ENCODE measurements around the gene HES3.

HES3 gene, protein sequence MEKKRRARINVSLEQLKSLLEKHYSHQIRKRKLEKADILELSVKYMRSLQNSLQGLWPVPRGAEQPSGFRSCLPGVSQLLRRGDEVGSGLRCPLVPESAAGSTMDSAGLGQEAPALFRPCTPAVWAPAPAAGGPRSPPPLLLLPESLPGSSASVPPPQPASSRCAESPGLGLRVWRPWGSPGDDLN

DNA sequence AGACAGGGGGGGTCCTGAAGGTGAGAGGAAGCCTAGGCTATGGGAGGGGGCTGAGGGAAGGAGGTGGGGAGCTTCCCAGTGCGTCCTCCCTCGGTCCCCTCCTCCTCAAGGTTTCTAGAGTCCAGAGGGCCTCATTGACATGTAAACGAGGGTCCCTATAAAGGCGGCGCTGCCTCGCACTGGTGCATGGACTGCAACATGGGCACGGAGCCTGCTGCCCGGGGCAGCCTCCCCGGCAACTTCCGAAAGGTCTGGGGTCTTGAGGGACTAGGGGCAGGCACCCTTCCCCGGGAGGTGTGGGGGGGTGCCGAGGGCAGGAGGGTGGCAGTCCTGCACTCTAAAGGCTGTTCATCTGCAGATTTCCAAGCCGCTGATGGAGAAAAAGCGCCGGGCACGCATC, at the start of gene HES3:
Gene HES3, plus strand, starts transcription at position 187 of the 400 bp plus-strand sequence. Its CDS starts 187 bp downstream, at position 374.
- H3K9ac ChIP-seq (ENCODE audit: low read length): no peak within 1 kb of the TSS
- no peaks in the 10 kb centered on the region for H3K36me3 ChIP-seq (replicated peaks; ENCODE audit: low read depth, low read length)
- H3K79me2 ChIP-seq (ENCODE audit: low read length): no peaks in the 10 kb centered on the region
- peaks cover 4% of the 10 kb centered on the region; the same call in 1 of the 2 replicates for H3K4me1 ChIP-seq (ENCODE audit: low read length)
- H3K27me3 ChIP-seq (ENCODE audit: low read depth, low read length): no peaks in the 10 kb centered on the region
- no peak within 1 kb of the TSS for H2AFZ ChIP-seq (ENCODE audit: low read depth, low read length)
- no peaks in the 10 kb centered on the region for H4K20me1 ChIP-seq (ENCODE audit: insufficient read depth, low read length)
- H3K27ac ChIP-seq (ENCODE audit: low read length): no peak within 1 kb of the TSS
- H3K4me2 ChIP-seq (ENCODE audit: low read length): peak within 1 kb of the TSS; percentile 73
- no peaks in the 10 kb centered on the region for H3K9me3 ChIP-seq (ENCODE audit: insufficient read depth, low read length)
- H3K4me3 ChIP-seq (ENCODE audit: low read length): peak within 1 kb of the TSS; percentile 77; the same call in 1 of the 2 replicates
- no peak for TF ChIP-seq EZH2phosphoT487 (IDR thresholded peaks at IDR 0.05; ENCODE audit: low read depth)
- TF ChIP-seq, protein P1, sequence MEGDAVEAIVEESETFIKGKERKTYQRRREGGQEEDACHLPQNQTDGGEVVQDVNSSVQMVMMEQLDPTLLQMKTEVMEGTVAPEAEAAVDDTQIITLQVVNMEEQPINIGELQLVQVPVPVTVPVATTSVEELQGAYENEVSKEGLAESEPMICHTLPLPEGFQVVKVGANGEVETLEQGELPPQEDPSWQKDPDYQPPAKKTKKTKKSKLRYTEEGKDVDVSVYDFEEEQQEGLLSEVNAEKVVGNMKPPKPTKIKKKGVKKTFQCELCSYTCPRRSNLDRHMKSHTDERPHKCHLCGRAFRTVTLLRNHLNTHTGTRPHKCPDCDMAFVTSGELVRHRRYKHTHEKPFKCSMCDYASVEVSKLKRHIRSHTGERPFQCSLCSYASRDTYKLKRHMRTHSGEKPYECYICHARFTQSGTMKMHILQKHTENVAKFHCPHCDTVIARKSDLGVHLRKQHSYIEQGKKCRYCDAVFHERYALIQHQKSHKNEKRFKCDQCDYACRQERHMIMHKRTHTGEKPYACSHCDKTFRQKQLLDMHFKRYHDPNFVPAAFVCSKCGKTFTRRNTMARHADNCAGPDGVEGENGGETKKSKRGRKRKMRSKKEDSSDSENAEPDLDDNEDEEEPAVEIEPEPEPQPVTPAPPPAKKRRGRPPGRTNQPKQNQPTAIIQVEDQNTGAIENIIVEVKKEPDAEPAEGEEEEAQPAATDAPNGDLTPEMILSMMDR (IDR thresholded peaks at IDR 0.05; ENCODE audit: low read depth, low read length): no peak

DNA sequence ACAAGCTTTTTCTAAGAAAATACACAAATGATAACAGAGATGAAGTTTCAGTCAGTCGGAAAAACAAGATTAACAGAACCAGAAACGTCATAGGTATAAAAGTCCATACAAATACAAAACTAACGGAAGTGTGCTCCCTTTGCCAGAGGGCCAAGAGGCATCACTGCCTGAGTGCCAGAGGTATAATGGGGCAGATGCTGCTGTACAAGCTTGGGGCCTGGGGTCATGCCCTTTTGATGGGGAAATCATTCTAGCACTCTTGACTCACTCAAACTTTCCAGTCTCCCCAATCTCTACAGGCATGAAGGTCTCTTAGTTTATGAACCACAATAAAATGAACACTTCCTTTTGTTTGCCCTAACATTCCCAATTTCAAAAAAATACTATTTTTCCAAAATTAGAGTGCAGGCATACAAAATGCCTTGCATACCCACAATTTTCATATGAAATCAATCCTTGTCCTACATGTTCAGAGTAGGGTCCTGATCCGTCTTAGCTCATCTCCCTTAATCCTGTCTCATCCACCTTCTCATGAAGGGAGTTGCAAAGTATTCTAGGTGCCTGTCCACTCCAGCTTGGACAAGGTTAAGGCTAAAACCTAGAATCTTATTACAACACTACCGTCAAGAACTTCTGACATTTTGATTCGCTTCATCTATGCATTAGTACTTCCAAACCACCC, 46.1 kb upstream of the HES3 start:
- peaks cover 10% of the 10 kb centered on the region; the same call in 1 of the 2 replicates for H4K20me1 ChIP-seq (ENCODE audit: insufficient read depth, low read length)
- peaks cover 20% of the 10 kb centered on the region for H3K4me1 ChIP-seq (ENCODE audit: low read length)
- H2AFZ ChIP-seq (ENCODE audit: low read depth, low read length): no peak overlapping the region
- H3K4me3 ChIP-seq (ENCODE audit: low read length): peak overlapping the region; percentile 100
- H3K36me3 ChIP-seq (replicated peaks; ENCODE audit: low read depth, low read length): peaks cover 26% of the 10 kb centered on the region
- no peak for TF ChIP-seq EZH2phosphoT487 (IDR thresholded peaks at IDR 0.05; ENCODE audit: low read depth)
- TF ChIP-seq, protein P1 (IDR thresholded peaks at IDR 0.05; ENCODE audit: low read depth, low read length): no peak
- no peaks in the 10 kb centered on the region for H3K27me3 ChIP-seq (ENCODE audit: low read depth, low read length)
- peak overlapping the region; percentile 96 for H3K9ac ChIP-seq (ENCODE audit: low read length)
- no peaks in the 10 kb centered on the region for H3K9me3 ChIP-seq (ENCODE audit: insufficient read depth, low read length)
- peaks cover 67% of the 10 kb centered on the region for H3K79me2 ChIP-seq (ENCODE audit: low read length)
- peak overlapping the region; percentile 96 for H3K4me2 ChIP-seq (ENCODE audit: low read length)
- H3K27ac ChIP-seq (ENCODE audit: low read length): peak overlapping the region; percentile 68

DNA sequence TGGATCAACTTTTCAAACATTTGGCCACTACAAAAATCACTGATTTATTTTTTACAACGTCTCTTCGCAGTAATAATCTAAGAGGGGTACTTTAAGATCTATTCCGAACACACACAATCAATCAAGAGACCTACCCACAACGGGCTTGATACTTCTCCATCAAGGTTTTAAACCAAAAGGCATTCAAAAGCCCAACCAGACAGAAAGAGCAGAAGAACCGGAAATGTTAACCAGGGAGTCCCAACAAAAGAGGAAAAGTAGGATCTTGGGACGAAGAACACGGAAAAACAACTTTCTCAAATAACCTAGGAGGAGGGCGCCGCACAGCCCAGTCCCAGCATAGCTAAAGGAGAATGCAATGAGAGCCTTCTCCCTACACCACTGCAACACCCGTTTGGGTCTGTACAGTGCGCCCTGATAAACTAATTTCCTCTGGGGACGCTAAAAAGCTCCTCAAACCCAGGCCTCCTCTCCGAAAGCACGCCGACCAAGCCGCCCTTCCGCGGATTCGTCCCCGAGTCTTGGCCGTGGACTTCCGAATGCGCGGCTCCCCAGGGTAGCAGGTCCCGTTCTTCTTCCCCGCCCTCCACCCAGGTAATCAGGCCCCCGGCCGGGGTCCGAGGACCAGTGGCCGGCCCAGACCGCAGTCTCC, 45.2 kb upstream of the HES3 start:
- no peak overlapping the region for H2AFZ ChIP-seq (ENCODE audit: low read depth, low read length)

More for the DNA sequence above, 45.2 kb upstream of the HES3 start:
- TF ChIP-seq EZH2phosphoT487 (IDR thresholded peaks at IDR 0.05; ENCODE audit: low read depth): no peak
- TF ChIP-seq, protein P1 (IDR thresholded peaks at IDR 0.05; ENCODE audit: low read depth, low read length): no peak
- H3K4me1 ChIP-seq (ENCODE audit: low read length): peaks cover 20% of the 10 kb centered on the region
- H3K9me3 ChIP-seq (ENCODE audit: insufficient read depth, low read length): no peaks in the 10 kb centered on the region
- peaks cover 10% of the 10 kb centered on the region; the same call in 1 of the 2 replicates for H4K20me1 ChIP-seq (ENCODE audit: insufficient read depth, low read length)
- H3K9ac ChIP-seq (ENCODE audit: low read length): peak overlapping the region; percentile 96
- H3K27ac ChIP-seq (ENCODE audit: low read length): peak overlapping the region; percentile 68
- H3K4me3 ChIP-seq (ENCODE audit: low read length): peak overlapping the region; percentile 100
- H3K4me2 ChIP-seq (ENCODE audit: low read length): peak overlapping the region; percentile 96
- peaks cover 59% of the 10 kb centered on the region for H3K79me2 ChIP-seq (ENCODE audit: low read length)
- no peaks in the 10 kb centered on the region for H3K27me3 ChIP-seq (ENCODE audit: low read depth, low read length)
- peaks cover 26% of the 10 kb centered on the region for H3K36me3 ChIP-seq (replicated peaks; ENCODE audit: low read depth, low read length)

Measured in OCI-LY3 (cell line).